ENCODE measurements around the gene AKT1S1.
A peak's percentile ranks its signal among the peaks of the same experiment; 100 is the strongest.

Gene AKT1S1

DNA sequence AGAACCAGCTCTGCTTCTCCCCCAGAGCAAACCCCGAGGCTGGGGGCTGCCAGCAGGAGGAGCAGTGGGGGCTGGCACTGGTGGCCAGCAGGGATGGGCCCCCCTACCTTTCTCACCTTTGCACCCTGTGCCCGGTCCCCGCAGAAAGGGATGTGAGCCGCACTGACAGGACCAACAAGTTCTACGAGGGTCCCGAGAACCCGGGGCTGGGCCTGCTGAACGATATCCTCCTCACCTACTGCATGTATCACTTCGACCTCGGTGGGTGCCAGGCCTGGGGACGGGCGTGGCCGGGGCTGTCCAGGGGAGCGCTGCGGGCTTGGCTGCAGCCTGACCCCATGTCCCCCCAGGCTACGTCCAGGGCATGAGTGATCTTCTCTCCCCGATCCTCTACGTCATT lies 7.0 kb upstream of the AKT1S1 start:
- TF ChIP-seq, protein P1, sequence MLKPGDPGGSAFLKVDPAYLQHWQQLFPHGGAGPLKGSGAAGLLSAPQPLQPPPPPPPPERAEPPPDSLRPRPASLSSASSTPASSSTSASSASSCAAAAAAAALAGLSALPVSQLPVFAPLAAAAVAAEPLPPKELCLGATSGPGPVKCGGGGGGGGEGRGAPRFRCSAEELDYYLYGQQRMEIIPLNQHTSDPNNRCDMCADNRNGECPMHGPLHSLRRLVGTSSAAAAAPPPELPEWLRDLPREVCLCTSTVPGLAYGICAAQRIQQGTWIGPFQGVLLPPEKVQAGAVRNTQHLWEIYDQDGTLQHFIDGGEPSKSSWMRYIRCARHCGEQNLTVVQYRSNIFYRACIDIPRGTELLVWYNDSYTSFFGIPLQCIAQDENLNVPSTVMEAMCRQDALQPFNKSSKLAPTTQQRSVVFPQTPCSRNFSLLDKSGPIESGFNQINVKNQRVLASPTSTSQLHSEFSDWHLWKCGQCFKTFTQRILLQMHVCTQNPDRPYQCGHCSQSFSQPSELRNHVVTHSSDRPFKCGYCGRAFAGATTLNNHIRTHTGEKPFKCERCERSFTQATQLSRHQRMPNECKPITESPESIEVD (tag by site-specific recombination; IDR thresholded peaks at IDR 0.05): no peak
- no peak for TF ChIP-seq ZNF121 (tag by site-specific recombination; IDR thresholded peaks at IDR 0.05)
- no peak for TF ChIP-seq ZNF266 (tag by site-specific recombination; IDR thresholded peaks at IDR 0.05; ENCODE audit: low read depth)
- TF ChIP-seq KLF7 (tag by site-specific recombination; IDR thresholded peaks at IDR 0.05; ENCODE audit: borderline replicate concordance): no peak
- TF ChIP-seq YY1 (tag by site-specific recombination; IDR thresholded peaks at IDR 0.05): no peak
- TF ChIP-seq SP3 (tag by site-specific recombination; IDR thresholded peaks at IDR 0.05): no peak
- TF ChIP-seq, protein P2, sequence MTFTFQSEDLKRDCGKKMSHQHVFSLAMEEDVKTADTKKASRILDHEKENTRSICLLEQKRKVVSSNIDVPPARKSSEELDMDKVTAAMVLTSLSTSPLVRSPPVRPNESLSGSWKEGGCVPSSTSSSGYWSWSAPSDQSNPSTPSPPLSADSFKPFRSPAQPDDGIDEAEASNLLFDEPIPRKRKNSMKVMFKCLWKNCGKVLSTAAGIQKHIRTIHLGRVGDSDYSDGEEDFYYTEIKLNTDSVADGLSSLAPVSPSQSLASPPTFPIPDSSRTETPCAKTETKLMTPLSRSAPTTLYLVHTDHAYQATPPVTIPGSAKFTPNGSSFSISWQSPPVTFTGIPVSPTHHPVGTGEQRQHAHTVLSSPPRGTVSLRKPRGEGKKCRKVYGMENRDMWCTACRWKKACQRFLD (tag by site-specific recombination; IDR thresholded peaks at IDR 0.05): no peak
- TF ChIP-seq ZBTB17 (tag by site-specific recombination; IDR thresholded peaks at IDR 0.05): no peak
- TF ChIP-seq ZNF768 (tag by site-specific recombination; IDR thresholded peaks at IDR 0.05): no peak
- TF ChIP-seq GLI4 (tag by site-specific recombination; IDR thresholded peaks at IDR 0.05): no peak
- TF ChIP-seq ZNF670 (tag by site-specific recombination; IDR thresholded peaks at IDR 0.05; ENCODE audit: low read depth): no peak
- H3K36me3 ChIP-seq (ENCODE audit: control insufficient read depth in 2 of 2, insufficient read depth in 1 of 2, low read length in 2 of 2): peaks cover 13 to 57% of the 10 kb centered on the region in 2 experiments; a peak in 2 of 3 replicates
- H3K27ac ChIP-seq (ENCODE audit: extremely low read depth, low read depth, low read length): no peak overlapping the region
- POLR2A ChIA-PET: interaction anchor here (0.6 to 1.9 kb wide), 2 partner anchors 15 to 19 kb away, joined by 4 to 5 read pairs; no protein-coding TSS in a partner anchor
- H3K9me3 ChIP-seq (ENCODE audit: control insufficient read depth, insufficient read depth, low read depth, low read length): no peaks in the 10 kb centered on the region
- H3K4me3 ChIP-seq (ENCODE audit: low read depth, low read length): no peak overlapping the region
- H3K4me1 ChIP-seq (ENCODE audit: control insufficient read depth, insufficient read depth, low read length): no peaks in the 10 kb centered on the region
- CTCF ChIA-PET: no interaction called here

DNA sequence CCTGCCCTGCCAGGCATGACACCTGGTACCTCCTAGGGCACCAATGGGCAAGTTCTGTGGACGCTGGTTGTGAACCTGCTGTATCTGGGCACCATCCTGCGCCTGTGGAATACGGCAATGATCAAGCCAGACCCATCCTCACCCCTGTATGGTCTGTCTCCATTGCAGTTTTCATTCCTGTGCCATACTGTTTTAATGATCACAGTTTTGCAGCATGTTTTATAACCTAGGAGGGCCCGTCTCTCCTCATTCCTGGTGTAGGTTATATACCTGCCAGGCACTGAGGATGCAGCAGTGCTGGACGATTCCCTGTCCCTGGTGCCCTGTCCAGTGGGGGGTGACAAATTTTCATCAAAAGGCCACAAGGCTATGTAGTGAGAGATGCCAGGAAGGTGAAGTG lies 5.9 kb upstream of the AKT1S1 start:
- no peaks in the 10 kb centered on the region for H3K9me3 ChIP-seq (ENCODE audit: control insufficient read depth, insufficient read depth, low read depth, low read length)
- no peak overlapping the region for H3K4me3 ChIP-seq (ENCODE audit: low read depth, low read length)
- H3K36me3 ChIP-seq (ENCODE audit: control insufficient read depth in 2 of 2, insufficient read depth in 1 of 2, low read length in 2 of 2): peaks cover 13 to 62% of the 10 kb centered on the region in 2 experiments; a peak in 2 of 3 replicates
- CTCF ChIA-PET: no interaction called here
- H3K4me1 ChIP-seq (ENCODE audit: control insufficient read depth, insufficient read depth, low read length): peaks cover 4% of the 10 kb centered on the region
- no peak for TF ChIP-seq ZBTB48 (tag by site-specific recombination; IDR thresholded peaks at IDR 0.05)
- TF ChIP-seq, protein P3, sequence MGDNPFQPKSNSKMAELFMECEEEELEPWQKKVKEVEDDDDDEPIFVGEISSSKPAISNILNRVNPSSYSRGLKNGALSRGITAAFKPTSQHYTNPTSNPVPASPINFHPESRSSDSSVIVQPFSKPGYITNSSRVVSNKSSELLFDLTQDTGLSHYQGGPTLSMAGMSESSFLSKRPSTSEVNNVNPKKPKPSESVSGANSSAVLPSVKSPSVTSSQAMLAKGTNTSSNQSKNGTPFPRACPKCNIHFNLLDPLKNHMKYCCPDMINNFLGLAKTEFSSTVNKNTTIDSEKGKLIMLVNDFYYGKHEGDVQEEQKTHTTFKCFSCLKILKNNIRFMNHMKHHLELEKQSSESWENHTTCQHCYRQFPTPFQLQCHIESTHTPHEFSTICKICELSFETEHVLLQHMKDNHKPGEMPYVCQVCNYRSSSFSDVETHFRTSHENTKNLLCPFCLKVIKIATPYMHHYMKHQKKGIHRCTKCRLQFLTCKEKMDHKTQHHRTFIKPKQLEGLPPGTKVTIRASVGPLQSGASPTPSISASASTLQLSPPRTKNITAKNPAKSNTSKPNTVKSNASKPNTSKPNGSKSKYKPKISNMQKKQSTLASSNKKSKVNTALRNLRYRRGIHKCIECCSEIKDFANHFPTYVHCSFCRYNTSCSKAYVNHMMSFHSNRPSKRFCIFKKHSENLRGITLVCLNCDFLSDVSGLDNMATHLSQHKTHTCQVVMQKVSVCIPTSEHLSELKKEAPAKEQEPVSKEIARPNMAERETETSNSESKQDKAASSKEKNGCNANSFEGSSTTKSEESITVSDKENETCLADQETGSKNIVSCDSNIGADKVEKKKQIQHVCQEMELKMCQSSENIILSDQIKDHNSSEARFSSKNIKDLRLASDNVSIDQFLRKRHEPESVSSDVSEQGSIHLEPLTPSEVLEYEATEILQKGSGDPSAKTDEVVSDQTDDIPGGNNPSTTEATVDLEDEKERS (tag by site-specific recombination; IDR thresholded peaks at IDR 0.05): peak; percentile 85
- TF ChIP-seq, protein P4, sequence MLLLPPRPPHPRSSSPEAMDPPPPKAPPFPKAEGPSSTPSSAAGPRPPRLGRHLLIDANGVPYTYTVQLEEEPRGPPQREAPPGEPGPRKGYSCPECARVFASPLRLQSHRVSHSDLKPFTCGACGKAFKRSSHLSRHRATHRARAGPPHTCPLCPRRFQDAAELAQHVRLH (tag by site-specific recombination; IDR thresholded peaks at IDR 0.05): peak; percentile 73; the same call in 1 of the 2 replicates
- TF ChIP-seq TRIM28 (IDR thresholded peaks at IDR 0.05; ENCODE audit: borderline replicate concordance, low read length): peak; percentile 81; the same call in 1 of the 2 replicates
- no peak for TF ChIP-seq IKZF3 (tag by site-specific recombination; IDR thresholded peaks at IDR 0.05)
- POLR2A ChIA-PET: no interaction called here
- no peak overlapping the region for H3K27ac ChIP-seq (ENCODE audit: extremely low read depth, low read depth, low read length)

DNA sequence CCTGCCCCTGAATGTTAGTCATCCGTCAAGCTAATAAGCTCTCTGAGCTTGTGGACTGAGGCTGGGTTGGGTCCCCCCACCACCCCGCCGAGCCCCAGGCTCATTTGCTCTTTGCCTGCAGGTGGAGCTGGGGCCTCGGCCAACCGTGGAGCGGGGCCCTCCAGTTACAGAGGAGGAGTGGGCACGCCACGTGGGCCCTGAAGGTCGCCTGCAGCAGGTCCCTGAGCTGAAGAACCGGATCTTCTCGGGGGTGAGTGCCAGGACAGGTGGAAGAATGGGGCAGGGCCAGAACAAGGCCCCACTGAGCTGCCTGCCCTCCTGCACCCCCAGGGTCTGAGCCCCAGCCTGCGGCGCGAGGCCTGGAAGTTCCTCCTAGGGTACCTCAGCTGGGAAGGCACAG lies 5.5 kb upstream of the AKT1S1 start:
- TF ChIP-seq YY1 (tag by site-specific recombination; IDR thresholded peaks at IDR 0.05) (no peak), ZNF404 (tag by site-specific recombination; IDR thresholded peaks at IDR 0.05) (no peak), ZNF433 (tag by site-specific recombination; IDR thresholded peaks at IDR 0.05; ENCODE audit: low read depth) (no peak), ZNF416 (tag by site-specific recombination; IDR thresholded peaks at IDR 0.05) (no peak)
- POLR2A ChIA-PET: interaction anchor here (1.5 kb wide), 1 partner anchor 47 kb away, joined by 12 read pairs; the partner anchor contains the start of gene NUP62
- H3K36me3 ChIP-seq (ENCODE audit: control insufficient read depth in 2 of 2, insufficient read depth in 1 of 2, low read length in 2 of 2): peaks cover 13 to 62% of the 10 kb centered on the region in 2 experiments; a peak in 2 of 3 replicates

More for the DNA sequence above, 5.5 kb upstream of the AKT1S1 start:
- H3K27ac ChIP-seq (ENCODE audit: extremely low read depth, low read depth, low read length): no peak overlapping the region
- H3K4me1 ChIP-seq (ENCODE audit: control insufficient read depth, insufficient read depth, low read length): peaks cover 4% of the 10 kb centered on the region
- no peak overlapping the region for H3K4me3 ChIP-seq (ENCODE audit: low read depth, low read length)
- CTCF ChIA-PET: interaction anchor here (0.6 kb wide), 1 partner anchor 27 kb away, joined by 3 read pairs; no protein-coding TSS in a partner anchor
- H3K9me3 ChIP-seq (ENCODE audit: control insufficient read depth, insufficient read depth, low read depth, low read length): no peaks in the 10 kb centered on the region
